Transverse colon (tissue), 4 donors: ENCODE results near the gene LRRC4C. TPM values are rescaled to one million over a fixed set of nuclear protein-coding genes. Genes with fewer than 3 reads are reported as not detected.

Experiments used
- DNase-seq: peaks from one replicate; pipeline ENCODE4 v3.0.0-alpha.2; 2019
- H3K27ac ChIP-seq, 4 donors: fragments of 200-600 bp; sonication (generic); 2 replicates each; pipeline ENCODE4 v1.5.1; 2016 to 2018; ENCODE audit warnings: inconsistent platforms in 4 of 4
- H3K27me3 ChIP-seq: fragments of 200-600 bp; sonication (generic); 2 replicates; pipeline ENCODE4 v1.5.1; 2017; ENCODE audit warnings: inconsistent platforms
- H3K36me3 ChIP-seq, 4 donors: fragments of 200-600 bp; sonication (generic); 2 replicates each; pipeline ENCODE4 v1.5.1; 2017 to 2019; ENCODE audit warnings: inconsistent platforms in 4 of 4
- H3K4me1 ChIP-seq, 4 donors: fragments of 200-600 bp; sonication (generic); 2 replicates each; pipeline ENCODE4 v1.5.1; 2017 to 2020; ENCODE audit warnings: inconsistent platforms in 4 of 4
- H3K4me3 ChIP-seq, 4 donors: fragments of 200-600 bp; sonication (generic); 1 replicate in 1 of 4; 2 replicates in 3 of 4; pipeline versions ENCODE4 v1.5.1 to v1.6.1; 2017 to 2019; ENCODE audit warnings: inconsistent platforms in 4 of 4
- H3K9me3 ChIP-seq, 2 donors: fragments of 200-600 bp; sonication (generic); 2 replicates each; pipeline ENCODE4 v1.5.1; 2017 to 2019; ENCODE audit warnings: inconsistent platforms in 2 of 2
- EP300 ChIP-seq: sonication (generic); formaldehyde crosslinking; IDR thresholded peaks from one replicate; pipeline ENCODE4 v1.6.1; 2017; ENCODE audit warnings: antibody characterized with exemption, low read depth
- POLR2A ChIP-seq: fragments of 450-650 bp; IDR thresholded peaks from one replicate; pipeline ENCODE4 v1.6.1; 2016; ENCODE audit warnings: antibody characterized with exemption, mild to moderate bottlenecking, moderate library complexity
- POLR2AphosphoS5 ChIP-seq, 3 donors: sonication (generic); formaldehyde crosslinking; IDR thresholded peaks; one replicate each; pipeline ENCODE4 v1.6.1; 2016; ENCODE audit warnings: antibody characterized with exemption in 3 of 3
- WGBS, 2 donors: methylation state at CpG; one replicate each; pipeline ENCODE4 v1.1.5; 2018; ENCODE audit warnings: low coverage in 1 of 2; 5-methylcytosine and 5-hydroxymethylcytosine counted together
- in situ Hi-C, 4 donors: fragments of 200-750 bp; cut with MboI; loops; one replicate each; pipeline versions ENCODE4 v1.15.0 to v1.15.1; 2017; ENCODE audit warnings: low sequenced_read_pairs in 3 of 4, low pct_ligation_motif_present in 1 of 4, low pct_unique_long_range_greater_than_20kb in 1 of 4
- intact Hi-C: fragments of 100-400 bp; cut with DNase I; formaldehyde crosslinking; loops from one replicate; pipeline ENCODE4 v1.15.1; 2023; ENCODE audit warnings: low total_unique reads
- total RNA-seq, 4 donors: library from RNA; depleted of rRNA; stranded (reverse); fragments of >200 nt; gene quantifications; one replicate each; pipeline ENCODE4 v1.1.0, GENCODE V29; 2016
- TF ChIP-seq, protein P1 (sequence below), 5 experiments: fragments of 200-600 bp in 3 of 5; fragments of 450-650 bp in 2 of 5; sonication (generic) in 3 of 5; IDR thresholded peaks; 1 replicate in 2 of 5; 2 replicates in 3 of 5; pipeline ENCODE4 v1.5.1; 2016 to 2017; ENCODE audit warnings: antibody characterized with exemption in 5 of 5, inconsistent platforms in 3 of 5, mild to moderate bottlenecking in 2 of 5, moderate library complexity in 1 of 5

The LRRC4C gene
- total RNA-seq, 4 donors from 2014 or later, result 0.55 to 1.9 (median 0.64) TPM; not detected in 1

DNA sequence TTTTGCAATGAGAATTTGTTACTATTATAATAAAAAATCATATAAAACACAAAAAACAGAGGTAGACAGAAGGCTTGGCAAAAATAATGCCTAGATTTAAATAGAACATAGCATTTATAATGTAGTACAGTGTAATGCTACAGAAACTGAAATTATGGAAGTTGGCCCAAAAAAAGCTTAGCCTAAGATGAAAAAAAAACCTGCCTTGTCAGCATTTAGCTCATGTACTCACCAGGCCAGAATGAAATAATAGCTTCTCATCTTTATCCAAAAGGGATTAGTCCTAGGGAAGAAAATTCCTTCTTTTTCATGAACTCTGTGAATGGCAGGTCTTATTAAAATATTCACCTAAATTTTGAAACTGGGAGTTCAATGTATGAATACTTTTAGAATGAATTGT lies 951.1 kb downstream of the LRRC4C start:
- H3K9me3 ChIP-seq, result peaks cover 0 to 9% of the 10 kb centered on the region in 2 donors
- H3K27ac ChIP-seq, result no peak overlapping the region
- no peak for DNase-seq
- H3K4me3 ChIP-seq, result no peak overlapping the region
- in situ Hi-C loops, result no loop called here
- intact Hi-C loops, result no loop called here
- H3K4me1 ChIP-seq, result no peaks in the 10 kb centered on the region
- no peaks in the 10 kb centered on the region for H3K36me3 ChIP-seq
- TF ChIP-seq EP300 (no peak), POLR2A (no peak), POLR2AphosphoS5 (IDR thresholded peaks at IDR 0.05) (no peak)
- TF ChIP-seq, protein P1, sequence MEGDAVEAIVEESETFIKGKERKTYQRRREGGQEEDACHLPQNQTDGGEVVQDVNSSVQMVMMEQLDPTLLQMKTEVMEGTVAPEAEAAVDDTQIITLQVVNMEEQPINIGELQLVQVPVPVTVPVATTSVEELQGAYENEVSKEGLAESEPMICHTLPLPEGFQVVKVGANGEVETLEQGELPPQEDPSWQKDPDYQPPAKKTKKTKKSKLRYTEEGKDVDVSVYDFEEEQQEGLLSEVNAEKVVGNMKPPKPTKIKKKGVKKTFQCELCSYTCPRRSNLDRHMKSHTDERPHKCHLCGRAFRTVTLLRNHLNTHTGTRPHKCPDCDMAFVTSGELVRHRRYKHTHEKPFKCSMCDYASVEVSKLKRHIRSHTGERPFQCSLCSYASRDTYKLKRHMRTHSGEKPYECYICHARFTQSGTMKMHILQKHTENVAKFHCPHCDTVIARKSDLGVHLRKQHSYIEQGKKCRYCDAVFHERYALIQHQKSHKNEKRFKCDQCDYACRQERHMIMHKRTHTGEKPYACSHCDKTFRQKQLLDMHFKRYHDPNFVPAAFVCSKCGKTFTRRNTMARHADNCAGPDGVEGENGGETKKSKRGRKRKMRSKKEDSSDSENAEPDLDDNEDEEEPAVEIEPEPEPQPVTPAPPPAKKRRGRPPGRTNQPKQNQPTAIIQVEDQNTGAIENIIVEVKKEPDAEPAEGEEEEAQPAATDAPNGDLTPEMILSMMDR (IDR thresholded peaks at IDR 0.05), result no peak
- no peaks in the 10 kb centered on the region for H3K27me3 ChIP-seq

DNA sequence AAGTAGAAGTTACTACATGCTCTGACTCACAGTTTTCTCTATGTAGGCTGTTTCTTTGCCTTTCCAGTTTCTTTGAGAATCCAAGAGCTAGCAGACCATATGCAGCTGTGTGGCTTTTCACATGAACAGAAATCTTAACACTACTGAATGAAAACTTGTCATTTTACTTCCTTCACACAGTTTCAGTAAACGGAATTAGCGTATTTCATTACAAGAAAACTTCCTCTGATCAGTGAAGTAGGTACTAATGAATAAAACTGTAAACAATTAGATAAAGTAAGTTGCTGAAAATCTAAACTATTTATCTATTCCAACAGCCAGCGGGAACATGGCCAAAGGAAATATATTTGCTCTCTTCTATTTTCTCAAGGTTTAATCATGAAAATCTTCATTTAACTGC lies 953.2 kb downstream of the LRRC4C start:
- DNase-seq, result no peak
- in situ Hi-C loops, result no loop called here
- Histone ChIP-seq H3K4me3 (no peak overlapping the region), H3K4me1 (no peaks in the 10 kb centered on the region), H3K9me3 (peaks cover 0 to 9% of the 10 kb centered on the region in 2 donors), H3K36me3 (no peaks in the 10 kb centered on the region), H3K27me3 (no peaks in the 10 kb centered on the region), H3K27ac (no peak overlapping the region)
- TF ChIP-seq EP300, result no peak
- no peak for TF ChIP-seq POLR2A
- TF ChIP-seq POLR2AphosphoS5 (IDR thresholded peaks at IDR 0.05), result no peak
- TF ChIP-seq, protein P1 (IDR thresholded peaks at IDR 0.05), result no peak
- intact Hi-C loops, result no loop called here
- 59 to 82% methylated on average over 3 of the region's 3 CpGs for WGBS, 2 donors

DNA sequence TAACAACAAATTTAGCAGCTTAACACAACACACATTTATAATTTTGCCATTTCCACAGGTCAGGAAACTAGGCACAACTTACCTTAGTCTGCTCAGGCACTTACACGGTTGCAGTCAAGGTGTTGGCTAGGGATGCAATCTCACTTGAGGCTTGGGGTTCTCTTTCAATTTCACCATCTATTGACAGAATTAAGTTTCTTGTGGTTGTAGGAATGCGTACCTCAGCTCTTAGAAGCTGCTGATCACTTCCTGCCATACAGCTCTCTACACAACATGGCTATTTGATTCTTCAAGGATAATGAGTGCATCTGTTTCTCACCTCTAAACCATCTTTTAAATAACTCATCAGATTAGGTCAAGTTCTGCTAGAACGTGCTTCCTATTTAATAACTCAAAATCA lies 968.1 kb downstream of the LRRC4C start:
- Histone ChIP-seq H3K36me3 (no peaks in the 10 kb centered on the region), H3K4me1 (no peaks in the 10 kb centered on the region), H3K9me3 (peaks cover 0 to 3% of the 10 kb centered on the region in 2 donors), H3K4me3 (no peak overlapping the region), H3K27ac (no peak overlapping the region), H3K27me3 (no peaks in the 10 kb centered on the region)
- no peak for TF ChIP-seq POLR2AphosphoS5 (IDR thresholded peaks at IDR 0.05)
- TF ChIP-seq EP300, result no peak
- TF ChIP-seq POLR2A, result no peak
- TF ChIP-seq, protein P1 (IDR thresholded peaks at IDR 0.05), result no peak
- 74 to 76% methylated on average over 3 of the region's 3 CpGs for whole genome bisulfite sequencing, 2 donors
- in situ Hi-C loops (no loop called here), intact Hi-C loops (no loop called here)
- DNase-seq, result no peak

DNA sequence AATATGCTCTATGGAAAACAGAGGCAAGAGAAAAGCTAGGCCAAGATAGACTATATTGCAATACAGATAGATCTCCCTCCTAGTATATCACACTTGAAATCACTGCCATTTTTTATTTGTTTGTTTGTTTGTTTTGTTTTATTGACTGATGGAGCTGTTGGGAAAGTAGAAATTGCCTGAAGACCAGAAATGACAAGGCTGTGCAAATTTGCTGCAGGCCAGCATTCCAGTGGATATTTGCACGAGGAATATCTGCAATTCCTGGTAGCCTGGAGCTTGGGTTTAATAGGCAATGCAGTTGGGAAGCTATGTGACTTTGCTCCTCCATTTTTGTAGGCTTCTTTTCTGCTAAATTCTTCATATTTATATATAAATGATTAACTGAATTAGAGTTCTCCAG lies 991.7 kb downstream of the LRRC4C start:
- WGBS, 2 donors, result 32% methylated on average over 1 of the region's 1 CpG; no CpG with 5 or more reads in 1 of the 2 donors
- intact Hi-C loops, result no loop called here
- peaks cover 0 to 4% of the 10 kb centered on the region in 2 donors for H3K9me3 ChIP-seq
- H3K36me3 ChIP-seq, result no peaks in the 10 kb centered on the region
- H3K4me1 ChIP-seq, result no peaks in the 10 kb centered on the region
- H3K27ac ChIP-seq, result no peak overlapping the region
- no peaks in the 10 kb centered on the region for H3K27me3 ChIP-seq
- no peak for TF ChIP-seq POLR2A
- TF ChIP-seq, protein P1 (IDR thresholded peaks at IDR 0.05), result no peak
- TF ChIP-seq EP300, result no peak
- TF ChIP-seq POLR2AphosphoS5 (IDR thresholded peaks at IDR 0.05), result no peak
- H3K4me3 ChIP-seq, result no peak overlapping the region
- in situ Hi-C loops, result no loop called here
- DNase-seq, result no peak
